Epithelial cell of esophagus (primary cell): Measurements from ENCODE around the gene PCBD2.

Experiments used
- DNase-seq: peaks from one replicate; pipeline ENCODE4 v3.0.0; 2010; ENCODE audit warnings: low read depth
- H3K4me3 ChIP-seq: 2 replicates; pipeline ENCODE4 v1.5.1; 2011; ENCODE audit warnings: mild to moderate bottlenecking, low read length, control low read depth
- CTCF ChIP-seq: IDR thresholded peaks from 2 replicates; pipeline ENCODE4 v1.5.1; 2011; ENCODE audit warnings: low read depth, mild to moderate bottlenecking, low read length, control low read depth, inconsistent platforms; ENCODE audit not compliant: insufficient read depth; ENCODE audit errors: missing control alignments

The PCBD2 gene

DNA sequence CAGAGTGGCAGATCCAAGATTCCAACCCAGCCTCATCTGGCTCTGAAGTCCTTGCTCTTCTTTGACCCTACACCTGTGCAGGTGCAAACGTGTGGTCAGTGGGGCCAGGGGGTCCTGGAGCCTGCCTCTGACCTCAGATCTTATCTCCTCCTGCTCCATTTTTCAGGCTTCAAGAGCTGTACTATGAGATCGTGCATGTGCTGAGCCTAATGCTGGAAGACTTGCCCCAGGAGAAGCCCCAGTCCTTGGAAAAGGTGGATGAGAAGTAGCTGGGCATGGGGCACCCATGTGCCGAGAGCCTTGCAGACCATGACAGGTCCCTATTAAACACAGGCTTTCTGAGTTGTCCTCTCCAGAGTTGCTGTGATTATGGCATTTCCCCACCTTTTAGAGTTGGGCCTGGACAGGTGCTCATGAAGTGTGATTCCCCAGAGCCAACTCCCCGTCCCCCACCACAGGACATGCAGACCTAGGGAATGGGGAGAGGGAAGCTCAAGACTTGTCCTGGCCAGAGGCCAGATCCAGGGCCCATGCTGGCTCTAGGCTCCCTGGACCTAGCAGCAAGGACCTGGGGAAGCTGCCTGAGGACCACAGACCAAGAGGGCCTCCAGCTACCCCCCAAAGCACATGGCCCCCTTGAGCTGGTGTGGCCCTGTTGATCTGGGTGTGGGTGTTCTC is 106.6 kb downstream of the PCBD2 start:
- no peak for DNase-seq
- TF ChIP-seq CTCF: no peak
- no peak overlapping the region for H3K4me3 ChIP-seq

DNA sequence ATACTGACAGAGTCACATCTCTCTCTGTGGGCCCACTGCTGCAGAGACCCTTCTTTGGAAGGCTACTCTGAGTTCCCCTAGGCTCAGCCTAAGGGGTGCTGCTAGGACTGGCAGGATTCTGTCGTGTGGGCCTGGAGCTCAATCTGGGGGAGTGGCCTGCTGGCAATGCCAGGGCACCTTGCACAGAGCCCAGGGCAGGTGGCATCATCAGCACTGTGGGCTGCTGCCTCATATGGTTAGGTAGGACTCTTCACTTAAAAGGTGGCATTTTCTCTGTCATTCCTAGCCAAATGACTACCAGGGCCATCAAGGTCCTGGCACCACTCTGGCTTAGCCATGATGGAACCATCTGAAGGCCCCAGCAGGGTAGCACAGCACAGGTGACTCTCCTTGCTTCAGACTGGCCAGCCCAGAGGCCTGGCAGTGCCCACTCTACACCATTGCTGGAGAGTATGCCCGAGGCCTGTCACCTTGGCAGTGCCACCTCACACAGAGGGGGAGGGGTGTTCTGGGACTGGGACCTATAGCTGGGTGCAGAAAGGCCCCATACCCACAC is 107.2 kb downstream of the PCBD2 start:
- no peak overlapping the region for H3K4me3 ChIP-seq
- no peak for TF ChIP-seq CTCF
- DNase-seq: no peak
